HG03025 (cell line): ENCODE results near the gene CCDC9B.

Experiments
- ATAC-seq: cut with Tn5 transposase; IDR thresholded peaks from one replicate; pipeline ENCODE4 v1.9.1; 2021; ENCODE audit warnings: mild to moderate bottlenecking, moderate library complexity; ENCODE audit not compliant: unreplicated experiment, low FRiP score

CCDC9B gene

GRCh38 chr15:40340740-40341400, at the start of gene CCDC9B:
TSS of gene CCDC9B (minus strand) at chr15:40340939. CDS start at chr15:40340819, 120 bp downstream.
- ATAC-seq = no peak

GRCh38 chr15:40389824-40390595, 49.3 kb upstream of the CCDC9B start:
- ATAC-seq = no peak

- no peak for ATAC-seq
These were observed 48.4 kb upstream of the CCDC9B start for GRCh38 chr15:40388941-40389823.

- ATAC-seq = no peak
These were observed 45.7 kb upstream of the CCDC9B start for GRCh38 chr15:40386480-40386879.

GRCh38 chr15:40382580-40383456, 42.1 kb upstream of the CCDC9B start, which contains the start of gene KNSTRN:
TSS of gene KNSTRN (plus strand) at chr15:40382721. CDS start at chr15:40382836, 115 bp downstream.
- ATAC-seq = peak; percentile 90

- ATAC-seq = no peak
These were observed 41.2 kb upstream of the CCDC9B start for GRCh38 chr15:40381818-40382529.

GRCh38 chr15:40380636-40381035, 39.9 kb upstream of the CCDC9B start:
- no peak for ATAC-seq

GRCh38 chr15:40379853-40380252, 39.1 kb upstream of the CCDC9B start:
- ATAC-seq = no peak

GRCh38 chr15:40379374-40379773, 38.6 kb upstream of the CCDC9B start:
- ATAC-seq = no peak

GRCh38 chr15:40377606-40378005, 36.9 kb upstream of the CCDC9B start:
- no peak for ATAC-seq

- ATAC-seq = no peak
These were observed 32.2 kb upstream of the CCDC9B start for GRCh38 chr15:40372981-40373380.

GRCh38 chr15:40369971-40370370, 29.2 kb upstream of the CCDC9B start:
- ATAC-seq = no peak

- no peak for ATAC-seq
These were observed 28.7 kb upstream of the CCDC9B start for GRCh38 chr15:40369474-40369869.

GRCh38 chr15:40368719-40369473, 28.2 kb upstream of the CCDC9B start:
- no peak for ATAC-seq

- peak; percentile 75 for ATAC-seq
These were observed 27.2 kb upstream of the CCDC9B start for GRCh38 chr15:40367686-40368611.

- ATAC-seq = no peak
These were observed 26.6 kb upstream of the CCDC9B start for GRCh38 chr15:40367371-40367685.

- no peak for ATAC-seq
These were observed 26.0 kb upstream of the CCDC9B start for GRCh38 chr15:40366457-40367370.
